Activated CD4-positive, alpha-beta T cell treated with anti-CD3 and anti-CD28 coated beads for 24 hours (primary cell): Measurements from ENCODE around the gene ATP5F1E.
A peak's percentile ranks its signal among the peaks of the same experiment; 100 is the strongest.

Experiments
- DNase-seq, 2 donors: peaks; one replicate each; pipeline ENCODE4 v3.0.0-alpha.2; 2020; ENCODE audit warnings: low read depth in 2 of 2

Gene ATP5F1E

GRCh38 chr20:59032023-59032712 is at the start of gene ATP5F1E:
ATP5F1E (minus strand) TSS chr20:59032335; CDS start chr20:59032251, 84 bp downstream.
- DNase-seq, result peak; percentile 92 to 93

- DNase-seq, result no peak
These were observed 48.9 kb upstream of the ATP5F1E start for GRCh38 chr20:59081036-59081435.

GRCh38 chr20:59078231-59078630 is 46.1 kb upstream of the ATP5F1E start:
- no peak for DNase-seq

GRCh38 chr20:59077705-59078104 is 45.6 kb upstream of the ATP5F1E start:
- DNase-seq, result no peak

GRCh38 chr20:59075934-59076508 is 43.9 kb upstream of the ATP5F1E start:
- no peak for DNase-seq

- DNase-seq, result no peak
These were observed 42.3 kb upstream of the ATP5F1E start for GRCh38 chr20:59074456-59074855.

GRCh38 chr20:59073582-59073981 is 41.4 kb upstream of the ATP5F1E start:
- DNase-seq, result no peak

GRCh38 chr20:59071216-59071615 is 39.1 kb upstream of the ATP5F1E start:
- DNase-seq, result no peak

- no peak for DNase-seq
These were observed 36.9 kb upstream of the ATP5F1E start for GRCh38 chr20:59069026-59069425.

- no peak for DNase-seq
These were observed 36.4 kb upstream of the ATP5F1E start for GRCh38 chr20:59068534-59068933.

- DNase-seq, result no peak
These were observed 32.1 kb upstream of the ATP5F1E start for GRCh38 chr20:59064214-59064722.

GRCh38 chr20:59063358-59064213 is 31.5 kb upstream of the ATP5F1E start:
- DNase-seq, result no peak

- no peak for DNase-seq
These were observed 29.9 kb upstream of the ATP5F1E start for GRCh38 chr20:59062081-59062480.

GRCh38 chr20:59055302-59055701 is 23.2 kb upstream of the ATP5F1E start:
- DNase-seq, result no peak

GRCh38 chr20:59051666-59052185 is 19.6 kb upstream of the ATP5F1E start:
- no peak for DNase-seq

GRCh38 chr20:59050437-59050836 is 18.3 kb upstream of the ATP5F1E start:
- DNase-seq, result no peak

GRCh38 chr20:59048681-59049030 is 16.5 kb upstream of the ATP5F1E start:
- no peak for DNase-seq

GRCh38 chr20:59047938-59048680 is 16.0 kb upstream of the ATP5F1E start:
- no peak for DNase-seq

GRCh38 chr20:59046862-59047261 is 14.7 kb upstream of the ATP5F1E start:
- DNase-seq, result no peak

- no peak for DNase-seq
These were observed 12.7 kb upstream of the ATP5F1E start for GRCh38 chr20:59044796-59045195.

GRCh38 chr20:59044295-59044694 is 12.2 kb upstream of the ATP5F1E start:
- no peak for DNase-seq

GRCh38 chr20:59043698-59044097 is 11.6 kb upstream of the ATP5F1E start:
- DNase-seq, result no peak
